Mammary epithelial cell (primary cell): ENCODE results near the gene IL24.

ENCODE experiments used
- CTCF ChIP-seq, 2 donors: IDR thresholded peaks in 1 of 2; conservative IDR thresholded peaks in 1 of 2; 2 replicates each; pipeline ENCODE4 v1.5.1; 2011 to 2012; ENCODE audit warnings: inconsistent platforms in 2 of 2, low read length in 2 of 2, mild to moderate bottlenecking in 2 of 2, control low read depth in 1 of 2, low read depth in 1 of 2; ENCODE audit not compliant: insufficient read depth in 1 of 2; ENCODE audit errors: extremely low read depth in 1 of 2
- EZH2 ChIP-seq: IDR thresholded peaks from 2 replicates; pipeline ENCODE4 v1.6.1; 2012; ENCODE audit warnings: low read length, inconsistent platforms, borderline replicate concordance

DNA sequence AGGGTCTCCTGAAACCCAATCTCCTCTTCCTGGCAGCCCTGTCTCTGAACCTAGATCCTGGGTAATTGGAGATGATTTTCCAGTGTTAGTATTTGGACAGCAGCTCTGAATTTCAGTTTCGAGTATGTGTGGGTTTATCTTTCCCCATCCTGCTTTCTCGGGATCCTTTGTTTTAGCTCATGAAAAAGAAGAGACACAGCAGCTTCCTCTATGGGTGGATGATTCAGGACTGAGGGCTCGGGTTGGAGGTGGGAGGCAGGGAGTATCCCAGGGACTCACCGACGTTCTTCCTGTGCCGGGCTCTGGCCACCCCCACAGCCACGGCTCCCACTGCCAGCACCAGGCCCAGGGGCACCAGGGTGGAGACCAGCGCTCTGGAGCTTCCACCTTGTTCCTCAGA, 34.9 kb downstream of the IL24 start:
- no peak for TF ChIP-seq CTCF (conservative IDR thresholded peaks at IDR 0.05 in 1 of 2, IDR thresholded peaks at IDR 0.05 in 1 of 2; ENCODE audit: extremely low read depth in 1 of 2, insufficient read depth in 1 of 2, low read depth in 1 of 2, low read length in 2 of 2)
- TF ChIP-seq EZH2, result no peak
